Stimulated activated naive CD8-positive, alpha-beta T cell treated with anti-CD3 and anti-CD28 coated beads, Interleukin-15, amount 100 ng/mL, for 72 hours (primary cell): ENCODE results near the gene CKMT2.

Experiments
- ATAC-seq: fragments of 150-1000 bp; cut with Tn5 transposase; 2 replicates; pipeline ENCODE4 v1.10.0; 2021; ENCODE audit warnings: mild to moderate bottlenecking, moderate library complexity
- DNase-seq, 2 donors: peaks; one replicate each; pipeline ENCODE4 v3.0.0; 2021 to 2022
- H3K27ac Mint-ChIP-seq, 2 donors: one replicate each; pipeline ENCODE4 v1.8.0; 2022; ENCODE audit warnings: mild to moderate bottlenecking in 2 of 2, mixed read lengths in 2 of 2, moderate library complexity in 2 of 2
- H3K27me3 Mint-ChIP-seq: one replicate; pipeline ENCODE4 v1.8.0; 2022; ENCODE audit warnings: mixed read lengths
- H3K4me1 Mint-ChIP-seq: one replicate; pipeline ENCODE4 v1.8.0; 2022; ENCODE audit warnings: mild to moderate bottlenecking, mixed read lengths
- H3K4me3 Mint-ChIP-seq, 2 donors: one replicate each; pipeline ENCODE4 v1.8.0; 2022; ENCODE audit warnings: mild to moderate bottlenecking in 2 of 2, mixed read lengths in 2 of 2, moderate library complexity in 1 of 2
- H3K9me3 Mint-ChIP-seq, 2 donors: one replicate each; pipeline ENCODE4 v1.8.0; 2022; ENCODE audit warnings: mixed read lengths in 2 of 2

The CKMT2 gene

DNA sequence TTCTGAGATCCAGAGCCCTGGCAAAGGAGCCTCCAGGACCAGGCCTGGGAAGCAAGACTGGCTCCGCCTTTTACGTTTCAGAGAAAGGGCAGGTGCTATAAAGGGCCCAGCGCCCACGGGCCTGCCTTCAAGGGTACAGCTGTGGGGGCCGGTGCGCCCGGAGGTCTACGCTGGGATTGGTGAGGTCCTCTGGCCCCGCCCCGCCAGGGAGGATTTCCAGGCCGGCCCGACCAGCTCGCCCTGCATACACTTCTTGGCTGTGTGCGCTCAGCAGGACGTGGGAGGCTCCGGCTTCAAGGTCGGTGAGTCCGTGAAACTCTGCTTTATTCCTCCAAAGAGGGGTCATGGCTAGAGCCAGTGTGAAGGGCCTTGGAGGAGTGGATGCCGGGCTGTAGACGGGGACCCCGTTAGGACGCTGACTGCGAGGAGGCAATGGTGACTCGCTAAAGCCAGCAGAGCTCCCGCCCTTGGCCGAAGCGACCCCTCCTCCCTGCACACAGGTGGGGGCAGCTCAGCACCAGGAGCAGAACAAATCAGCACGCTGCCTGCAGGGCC lies at the start of gene CKMT2:
TSS of gene CKMT2 (plus strand) at position 243 of the 555 bp plus-strand sequence. CDS start 17,811 bp downstream, outside the sequence.
- Mint-ChIP-seq H3K27me3 (no peaks in the 10 kb centered on the region), H3K9me3 (no peaks in the 10 kb centered on the region), H3K27ac (peak within 1 kb of the TSS in 1 of 2 donors; percentile 34), H3K4me1 (peaks cover 33% of the 10 kb centered on the region), H3K4me3 (peak within 1 kb of the TSS in 1 of 2 donors; percentile 70)
- no peak for DNase-seq
- ATAC-seq = peak; percentile 58

- Mint-ChIP-seq H3K9me3 (no peaks in the 10 kb centered on the region), H3K27me3 (no peaks in the 10 kb centered on the region), H3K4me1 (peaks cover 34% of the 10 kb centered on the region), H3K27ac (peak overlapping the region in 1 of 2 donors; percentile 69), H3K4me3 (no peak overlapping the region)
- ATAC-seq = no peak
- no peak for DNase-seq
Observed at GRCh38 chr5:81183811-81184748, 49.0 kb upstream of the CKMT2 start.

DNA sequence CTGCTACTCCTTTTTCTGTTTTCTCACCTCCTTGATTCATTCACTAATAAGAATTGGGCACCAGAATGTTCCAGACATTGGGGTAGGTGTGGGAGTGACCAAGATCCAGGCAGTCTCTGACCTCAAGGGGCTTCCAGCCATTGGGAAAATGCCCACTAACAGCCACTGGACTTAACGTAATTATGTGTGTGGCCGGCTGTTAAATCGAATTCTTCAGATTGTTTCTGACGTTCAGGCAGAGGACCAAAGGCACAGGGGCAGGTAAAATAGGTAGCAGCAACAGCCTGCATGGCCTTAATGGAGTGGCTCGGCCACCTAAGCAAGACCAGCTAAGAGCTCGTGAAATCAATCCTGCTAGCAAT lies 48.4 kb upstream of the CKMT2 start:
- H3K4me1 Mint-ChIP-seq = peaks cover 36% of the 10 kb centered on the region
- H3K27me3 Mint-ChIP-seq = no peaks in the 10 kb centered on the region
- DNase-seq (no peak), ATAC-seq (no peak)
- no peaks in the 10 kb centered on the region for H3K9me3 Mint-ChIP-seq
- no peak overlapping the region for H3K27ac Mint-ChIP-seq
- no peak overlapping the region for H3K4me3 Mint-ChIP-seq

GRCh38 chr5:81187885-81188284 lies 45.2 kb upstream of the CKMT2 start:
- ATAC-seq (no peak), DNase-seq (no peak)
- Mint-ChIP-seq H3K4me3 (no peak overlapping the region), H3K27me3 (no peaks in the 10 kb centered on the region), H3K9me3 (no peaks in the 10 kb centered on the region), H3K4me1 (peaks cover 34% of the 10 kb centered on the region), H3K27ac (peak overlapping the region; percentile 75 to 95)

DNA sequence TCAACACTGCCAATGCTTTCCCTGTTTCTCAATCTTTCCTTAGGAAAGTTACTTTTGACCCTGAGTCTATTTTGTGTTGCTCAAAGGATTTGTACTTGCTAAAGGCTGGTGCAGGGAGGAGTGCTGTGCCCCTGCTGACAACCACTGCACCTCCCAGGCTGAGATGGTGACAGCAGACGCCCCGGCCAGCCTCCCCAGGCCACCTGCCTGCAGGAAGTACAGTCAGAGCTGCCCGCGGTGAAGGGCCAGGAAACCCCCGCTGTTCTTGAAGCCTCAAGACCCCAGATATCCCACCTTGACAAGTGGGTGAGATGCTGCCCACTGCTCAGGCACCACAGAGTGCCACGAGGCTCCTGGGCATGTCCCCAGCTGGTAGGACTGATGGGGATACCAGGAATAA lies 44.2 kb upstream of the CKMT2 start:
- Mint-ChIP-seq H3K27me3 (no peaks in the 10 kb centered on the region), H3K27ac (no peak overlapping the region), H3K4me3 (no peak overlapping the region), H3K9me3 (no peaks in the 10 kb centered on the region), H3K4me1 (peaks cover 26% of the 10 kb centered on the region)
- no peak for ATAC-seq
- no peak for DNase-seq

GRCh38 chr5:81189875-81190498 lies 43.1 kb upstream of the CKMT2 start:
- H3K4me3 Mint-ChIP-seq = no peak overlapping the region
- H3K27me3 Mint-ChIP-seq = no peaks in the 10 kb centered on the region
- H3K9me3 Mint-ChIP-seq = no peaks in the 10 kb centered on the region
- DNase-seq = no peak
- ATAC-seq = no peak
- H3K4me1 Mint-ChIP-seq = peaks cover 32% of the 10 kb centered on the region
- peak overlapping the region in 1 of 2 donors; percentile 34 for H3K27ac Mint-ChIP-seq

DNA sequence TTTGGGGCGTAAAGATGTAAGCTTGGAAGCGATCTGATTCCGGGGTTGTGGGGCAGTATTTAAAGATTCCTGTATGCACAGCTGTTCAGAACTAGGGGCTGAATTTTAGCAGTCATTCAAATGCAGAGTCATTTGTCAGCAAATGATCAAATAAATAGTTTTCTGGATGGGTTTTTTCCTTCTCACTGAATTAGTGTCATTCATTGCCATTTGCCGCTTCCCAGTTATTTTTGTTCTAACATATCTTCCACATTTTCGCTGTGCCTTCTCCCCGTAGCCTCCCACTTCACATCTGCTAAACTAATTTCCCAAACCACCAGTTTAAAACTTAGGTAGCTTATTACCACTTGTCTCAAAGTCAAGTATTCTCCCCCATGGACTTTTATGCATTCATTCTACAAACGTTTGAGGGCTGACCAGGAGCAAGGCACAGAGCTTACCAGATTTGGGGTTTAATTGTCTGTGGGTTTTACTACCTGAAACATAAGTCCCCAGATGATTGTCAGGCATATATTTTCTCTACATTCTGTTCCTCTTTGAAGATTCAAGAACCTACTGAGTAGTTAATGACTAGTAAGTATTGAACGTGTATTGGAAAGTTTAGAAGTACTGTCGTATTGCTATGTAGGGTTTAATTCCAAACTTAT lies 41.3 kb upstream of the CKMT2 start:
- no peak for DNase-seq
- Mint-ChIP-seq H3K4me1 (peaks cover 35% of the 10 kb centered on the region), H3K27ac (peak overlapping the region in 1 of 2 donors; percentile 52), H3K4me3 (no peak overlapping the region), H3K9me3 (no peaks in the 10 kb centered on the region), H3K27me3 (no peaks in the 10 kb centered on the region)
- ATAC-seq = no peak

GRCh38 chr5:81192373-81192750 lies 40.8 kb upstream of the CKMT2 start:
- no peak overlapping the region for H3K27ac Mint-ChIP-seq
- DNase-seq = no peak
- H3K27me3 Mint-ChIP-seq = no peaks in the 10 kb centered on the region
- no peak for ATAC-seq
- no peaks in the 10 kb centered on the region for H3K9me3 Mint-ChIP-seq
- H3K4me3 Mint-ChIP-seq = no peak overlapping the region
- peaks cover 35% of the 10 kb centered on the region for H3K4me1 Mint-ChIP-seq

DNA sequence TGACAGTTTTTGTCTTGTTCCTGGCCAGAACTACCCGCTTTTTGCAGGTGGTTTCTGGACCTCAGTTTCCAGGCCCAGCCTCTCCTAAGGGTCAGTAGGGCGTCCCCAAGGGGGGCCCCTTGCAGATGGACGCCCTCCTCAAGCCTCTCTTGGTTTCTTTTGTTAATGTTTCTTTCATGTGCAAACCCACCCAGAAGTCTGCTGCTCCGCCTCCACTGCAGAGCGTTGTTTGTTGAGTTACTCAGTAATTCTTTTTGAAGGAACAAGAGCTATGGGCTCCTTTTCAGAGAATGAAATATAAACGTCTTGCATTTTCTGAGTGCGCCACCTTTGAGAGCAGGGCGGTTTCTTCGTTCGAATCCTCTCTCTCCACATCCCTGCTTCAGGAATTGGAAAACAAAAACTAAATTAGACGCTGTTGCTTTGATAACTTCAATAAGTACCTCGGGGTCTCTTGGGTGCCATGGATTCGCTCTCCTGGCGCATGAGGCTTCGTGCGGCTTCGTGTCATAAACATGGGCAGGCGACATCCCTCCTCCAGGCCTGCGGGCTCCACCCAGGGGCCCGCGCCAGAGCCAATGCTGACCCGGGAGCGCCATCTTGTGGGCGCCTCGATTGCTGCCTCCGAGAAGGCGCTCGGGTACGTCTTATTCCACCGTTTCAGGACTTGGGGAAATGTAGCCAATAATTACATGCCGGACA lies 38.3 kb upstream of the CKMT2 start:
- Mint-ChIP-seq H3K27me3 (no peaks in the 10 kb centered on the region), H3K4me3 (peak overlapping the region; percentile 63 to 69), H3K9me3 (no peaks in the 10 kb centered on the region), H3K4me1 (peaks cover 18% of the 10 kb centered on the region), H3K27ac (peak overlapping the region in 1 of 2 donors; percentile 27)
- peak; percentile 80 to 83 for DNase-seq
- peak; percentile 98 for ATAC-seq

- Mint-ChIP-seq H3K27me3 (no peaks in the 10 kb centered on the region), H3K9me3 (no peaks in the 10 kb centered on the region), H3K4me3 (peak overlapping the region in 1 of 2 donors; percentile 63), H3K4me1 (peaks cover 18% of the 10 kb centered on the region), H3K27ac (no peak overlapping the region)
- no peak for DNase-seq
- ATAC-seq = no peak
Observed at GRCh38 chr5:81195335-81195929, 37.7 kb upstream of the CKMT2 start.

DNA sequence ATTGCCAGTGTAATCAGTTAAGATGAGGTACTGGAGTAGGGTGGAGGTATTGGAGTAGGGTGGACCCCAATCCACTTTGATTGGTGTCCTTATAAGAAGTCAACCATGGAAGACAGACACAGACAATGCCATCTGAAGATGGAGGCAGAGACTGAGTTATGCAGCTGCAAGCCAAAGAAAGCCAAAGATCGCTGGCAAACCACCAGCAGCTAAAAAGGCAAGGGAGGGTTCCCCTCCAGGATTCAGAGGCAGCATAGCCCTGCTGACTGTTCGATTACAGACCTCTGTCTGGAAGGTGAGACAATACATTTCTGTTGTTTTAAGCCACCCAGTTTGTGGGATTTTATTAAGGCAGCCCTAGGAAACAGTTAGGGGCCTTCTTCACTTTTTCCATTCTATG lies 30.5 kb upstream of the CKMT2 start:
- DNase-seq = no peak
- ATAC-seq = no peak
- Mint-ChIP-seq H3K27me3 (no peaks in the 10 kb centered on the region), H3K4me3 (no peak overlapping the region), H3K9me3 (no peaks in the 10 kb centered on the region), H3K27ac (no peak overlapping the region), H3K4me1 (no peaks in the 10 kb centered on the region)

DNA sequence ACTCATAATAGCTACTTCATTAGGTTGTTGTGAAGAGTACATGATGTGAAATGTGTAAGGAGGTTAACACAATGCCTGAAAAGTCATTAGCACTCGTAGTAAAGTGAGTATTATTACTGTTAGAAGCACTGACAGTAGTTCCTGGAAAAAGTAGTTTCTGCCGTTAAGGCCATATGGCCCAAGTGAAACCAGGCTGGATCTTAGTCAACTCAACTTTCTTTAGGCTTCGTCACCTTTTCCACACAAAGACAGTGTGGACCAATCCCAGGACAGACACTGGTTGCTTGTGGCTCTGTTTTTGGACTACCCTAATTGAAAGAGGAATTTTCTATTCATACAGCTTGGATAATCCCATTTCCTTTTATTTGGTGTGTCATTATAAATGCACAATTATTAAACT lies 29.4 kb upstream of the CKMT2 start:
- DNase-seq (no peak), ATAC-seq (no peak)
- Mint-ChIP-seq H3K27ac (no peak overlapping the region), H3K4me3 (no peak overlapping the region), H3K9me3 (no peaks in the 10 kb centered on the region), H3K27me3 (no peaks in the 10 kb centered on the region), H3K4me1 (no peaks in the 10 kb centered on the region)

DNA sequence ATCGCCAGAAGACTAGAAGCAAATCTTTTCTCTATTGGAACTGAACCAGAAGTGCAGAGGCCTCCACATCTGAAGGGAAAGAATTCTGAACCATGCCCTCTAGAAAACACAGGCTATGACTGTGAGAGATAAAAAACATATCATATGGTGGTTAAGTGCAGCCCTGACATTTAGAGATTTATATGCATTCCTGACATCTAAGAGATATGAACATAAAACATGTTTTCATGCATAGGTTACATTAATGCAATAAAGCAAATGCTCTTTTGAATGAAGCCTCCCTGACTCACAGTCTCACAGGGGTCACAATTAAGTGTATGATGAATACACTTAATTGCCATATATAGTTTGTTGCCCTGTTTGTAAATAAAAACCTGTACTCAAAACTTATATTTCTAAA lies 28.9 kb upstream of the CKMT2 start:
- Mint-ChIP-seq H3K9me3 (no peaks in the 10 kb centered on the region), H3K27me3 (no peaks in the 10 kb centered on the region), H3K4me1 (no peaks in the 10 kb centered on the region), H3K27ac (no peak overlapping the region), H3K4me3 (no peak overlapping the region)
- DNase-seq (no peak), ATAC-seq (no peak)

DNA sequence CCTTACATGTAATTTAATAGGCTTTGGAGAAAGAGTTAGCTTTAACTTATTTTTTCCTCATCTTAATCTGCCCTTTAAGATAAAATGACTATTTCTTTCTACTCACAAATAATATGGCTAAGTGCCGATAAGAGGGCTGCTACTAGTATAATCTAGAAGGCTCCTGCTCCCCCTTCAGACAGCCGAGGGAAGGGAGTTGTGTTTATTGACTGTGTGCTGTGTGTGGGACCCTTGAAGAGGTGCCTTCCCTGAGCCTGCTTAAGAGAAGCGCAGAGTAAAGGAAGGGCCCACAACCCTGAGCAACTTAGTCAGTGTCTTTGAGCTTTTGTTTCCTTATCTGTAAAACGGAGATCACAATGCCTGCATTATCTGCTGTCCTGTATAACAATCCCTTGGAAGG lies 28.1 kb upstream of the CKMT2 start:
- peaks cover 7% of the 10 kb centered on the region for H3K4me1 Mint-ChIP-seq
- H3K27me3 Mint-ChIP-seq = no peaks in the 10 kb centered on the region
- ATAC-seq (no peak), DNase-seq (no peak)
- H3K9me3 Mint-ChIP-seq = no peaks in the 10 kb centered on the region
- no peak overlapping the region for H3K27ac Mint-ChIP-seq
- H3K4me3 Mint-ChIP-seq = no peak overlapping the region

GRCh38 chr5:81207009-81207408 lies 26.1 kb upstream of the CKMT2 start:
- Mint-ChIP-seq H3K27me3 (no peaks in the 10 kb centered on the region), H3K4me1 (peaks cover 12% of the 10 kb centered on the region), H3K27ac (no peak overlapping the region), H3K4me3 (no peak overlapping the region), H3K9me3 (no peaks in the 10 kb centered on the region)
- no peak for ATAC-seq
- no peak for DNase-seq
